Loucy (cell line): Measurements from ENCODE around the gene GABBR2.

Experiments
- H2AFZ ChIP-seq: fragments of 200-600 bp; sonication (generic); 2 replicates; pipeline ENCODE4 v1.6.0; 2016; ENCODE audit warnings: antibody characterized with exemption, mild to moderate bottlenecking, low read length, moderate library complexity
- H3F3A ChIP-seq: fragments of 200-600 bp; 2 replicates; pipeline ENCODE4 v1.6.0; 2016; ENCODE audit warnings: antibody characterized with exemption, low read depth, mild to moderate bottlenecking
- H3K27me3 ChIP-seq: fragments of 200-600 bp; sonication (generic); 2 replicates; pipeline ENCODE4 v1.6.1; 2014; ENCODE audit warnings: low read length, mild to moderate bottlenecking; ENCODE audit not compliant: insufficient read depth, poor library complexity, severe bottlenecking
- H3K36me3 ChIP-seq: fragments of 200-600 bp; sonication (generic); 2 replicates; pipeline ENCODE4 v1.6.1; 2016; ENCODE audit warnings: low read length; ENCODE audit not compliant: insufficient read depth
- H3K4me1 ChIP-seq: fragments of 200-600 bp; sonication (generic); 2 replicates; pipeline ENCODE4 v1.5.1; 2014; ENCODE audit warnings: low read length, mild to moderate bottlenecking; ENCODE audit not compliant: insufficient read depth, poor library complexity, severe bottlenecking
- H3K4me2 ChIP-seq: fragments of 200-600 bp; sonication (generic); 2 replicates; pipeline ENCODE4 v1.6.0; 2014; ENCODE audit warnings: antibody characterized with exemption, low read length, low read depth, mild to moderate bottlenecking; ENCODE audit not compliant: poor library complexity, severe bottlenecking
- H3K4me3 ChIP-seq: fragments of 200-600 bp; sonication (generic); 2 replicates; pipeline ENCODE4 v1.5.1; 2014; ENCODE audit warnings: low read length, mild to moderate bottlenecking, mixed read lengths; ENCODE audit not compliant: poor library complexity, severe bottlenecking
- H3K79me2 ChIP-seq: fragments of 200-600 bp; sonication (generic); 2 replicates; pipeline ENCODE4 v1.6.1; 2014; ENCODE audit warnings: low read length; ENCODE audit not compliant: insufficient read depth
- H3K9ac ChIP-seq: fragments of 200-600 bp; sonication (generic); 2 replicates; pipeline ENCODE4 v1.6.0; 2014; ENCODE audit warnings: mild to moderate bottlenecking, low read depth, low read length, moderate library complexity; ENCODE audit not compliant: poor library complexity, severe bottlenecking
- H3K9me2 ChIP-seq: fragments of 200-600 bp; sonication (generic); replicated peaks from 2 replicates; pipeline ENCODE4 v1.6.1; 2016; ENCODE audit warnings: low read depth, low read length, mixed read lengths
- H3K9me3 ChIP-seq: fragments of 200-600 bp; sonication (generic); 2 replicates; pipeline ENCODE4 v1.6.1; 2014; ENCODE audit warnings: mild to moderate bottlenecking, antibody characterized with exemption, low read length, low read depth; ENCODE audit not compliant: insufficient read depth
- H4K20me1 ChIP-seq: fragments of 200-600 bp; sonication (generic); 2 replicates; pipeline ENCODE4 v1.6.0; 2014; ENCODE audit warnings: antibody characterized with exemption, low read length, mild to moderate bottlenecking; ENCODE audit not compliant: insufficient read depth, poor library complexity, severe bottlenecking
- EZH2phosphoT487 ChIP-seq: fragments of 200-600 bp; IDR thresholded peaks from 2 replicates; pipeline ENCODE4 v1.6.1; 2018; ENCODE audit warnings: antibody characterized with exemption, mild to moderate bottlenecking, moderate library complexity, borderline replicate concordance
- TF ChIP-seq, protein P1 (sequence below): fragments of 200-600 bp; sonication (generic); conservative IDR thresholded peaks from 2 replicates; pipeline ENCODE4 v1.5.1; 2014; ENCODE audit warnings: mild to moderate bottlenecking, antibody characterized with exemption, low read length

Gene GABBR2

DNA sequence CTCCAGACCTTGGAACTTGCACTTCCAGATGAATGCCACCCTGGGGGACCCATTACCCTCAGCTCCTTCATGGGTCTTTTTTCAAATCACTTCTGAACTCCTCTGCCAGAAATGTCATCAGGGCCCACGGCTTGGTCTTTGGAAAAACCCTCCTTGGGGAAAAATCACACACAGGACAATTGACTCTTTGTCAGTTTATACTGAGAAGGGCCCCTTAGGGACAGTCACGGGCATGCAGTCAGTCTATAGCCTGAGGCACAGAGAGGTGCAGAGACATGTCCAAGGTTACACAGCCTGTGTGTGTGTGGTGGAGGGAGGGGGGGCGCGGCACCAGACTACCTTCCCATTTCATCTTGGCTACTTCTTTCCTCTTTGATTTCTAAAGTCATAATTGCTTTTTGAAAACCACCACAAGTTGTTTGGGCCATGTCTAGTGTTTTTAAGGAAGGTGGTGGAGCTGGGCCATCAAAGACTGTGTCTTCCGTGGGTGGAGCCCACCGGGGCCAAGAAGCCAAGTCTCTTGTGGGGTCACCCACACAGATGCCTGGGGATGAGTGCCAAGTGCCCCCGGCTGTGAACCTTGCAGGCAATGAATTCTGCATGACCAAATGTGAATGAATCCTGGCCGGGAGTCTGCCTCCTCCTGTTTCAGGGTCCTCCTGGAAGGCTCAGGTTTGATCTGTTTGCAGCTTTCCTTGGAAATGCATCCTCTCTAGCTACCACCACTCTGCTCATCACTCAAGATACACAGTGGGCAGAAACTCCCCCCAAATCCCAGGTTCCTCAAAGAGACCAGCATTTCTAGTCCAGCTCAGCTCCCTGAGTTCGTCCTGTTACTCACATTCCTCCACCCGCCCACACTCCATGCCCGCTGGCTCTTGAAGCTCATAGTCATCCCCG lies 253.2 kb downstream of the GABBR2 start:
- Histone ChIP-seq H3K9ac (no peak overlapping the region), H3K4me2 (no peak overlapping the region), H3K4me1 (no peaks in the 10 kb centered on the region), H3K9me3 (0 out of 2 replicates have a peak, but pooled peaks cover under 1% of the 10 kb centered on the region), H4K20me1 (no peaks in the 10 kb centered on the region), H3K36me3 (no peaks in the 10 kb centered on the region), H3K79me2 (no peaks in the 10 kb centered on the region), H2AFZ (no peak overlapping the region), H3F3A (no peaks in the 10 kb centered on the region), H3K9me2 (no peaks in the 10 kb centered on the region), H3K4me3 (no peak overlapping the region), H3K27me3 (no peaks in the 10 kb centered on the region)
- TF ChIP-seq EZH2phosphoT487: no peak
- TF ChIP-seq, protein P1, sequence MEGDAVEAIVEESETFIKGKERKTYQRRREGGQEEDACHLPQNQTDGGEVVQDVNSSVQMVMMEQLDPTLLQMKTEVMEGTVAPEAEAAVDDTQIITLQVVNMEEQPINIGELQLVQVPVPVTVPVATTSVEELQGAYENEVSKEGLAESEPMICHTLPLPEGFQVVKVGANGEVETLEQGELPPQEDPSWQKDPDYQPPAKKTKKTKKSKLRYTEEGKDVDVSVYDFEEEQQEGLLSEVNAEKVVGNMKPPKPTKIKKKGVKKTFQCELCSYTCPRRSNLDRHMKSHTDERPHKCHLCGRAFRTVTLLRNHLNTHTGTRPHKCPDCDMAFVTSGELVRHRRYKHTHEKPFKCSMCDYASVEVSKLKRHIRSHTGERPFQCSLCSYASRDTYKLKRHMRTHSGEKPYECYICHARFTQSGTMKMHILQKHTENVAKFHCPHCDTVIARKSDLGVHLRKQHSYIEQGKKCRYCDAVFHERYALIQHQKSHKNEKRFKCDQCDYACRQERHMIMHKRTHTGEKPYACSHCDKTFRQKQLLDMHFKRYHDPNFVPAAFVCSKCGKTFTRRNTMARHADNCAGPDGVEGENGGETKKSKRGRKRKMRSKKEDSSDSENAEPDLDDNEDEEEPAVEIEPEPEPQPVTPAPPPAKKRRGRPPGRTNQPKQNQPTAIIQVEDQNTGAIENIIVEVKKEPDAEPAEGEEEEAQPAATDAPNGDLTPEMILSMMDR: no peak

DNA sequence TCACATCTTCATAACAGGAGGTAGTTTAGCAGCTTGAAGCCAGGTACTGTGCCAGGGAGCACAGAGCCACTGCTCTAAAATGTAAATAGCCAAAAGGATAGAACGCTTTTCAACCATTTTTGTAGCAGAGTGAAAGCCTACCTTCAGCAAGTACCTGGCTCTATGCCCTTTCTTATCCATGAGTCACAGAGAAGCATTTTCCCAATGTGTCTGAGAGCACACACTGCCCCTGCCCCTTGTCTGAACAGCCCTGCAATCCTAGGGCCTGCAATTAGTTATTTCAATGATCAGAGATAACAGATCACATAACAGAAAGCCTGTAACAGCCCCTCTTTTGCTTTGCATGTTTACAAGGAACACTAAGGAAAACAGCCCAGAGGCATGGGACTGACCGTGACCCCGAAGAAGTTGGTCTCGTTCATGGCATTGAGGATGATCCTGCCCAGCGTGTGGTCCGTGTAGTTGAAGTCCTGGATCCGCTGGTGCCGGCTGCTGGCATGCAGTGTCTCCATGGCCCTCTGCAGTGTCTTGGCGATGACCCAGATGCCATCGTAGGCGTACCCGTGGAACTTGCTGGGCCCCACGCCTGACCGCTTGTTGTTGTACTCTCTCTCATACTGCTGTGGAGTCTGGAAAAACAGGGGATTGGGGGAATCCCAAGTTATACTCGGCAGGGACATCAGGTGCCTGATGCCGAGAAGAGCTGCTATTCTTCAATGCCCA lies 255.0 kb downstream of the GABBR2 start:
- Histone ChIP-seq H3K9ac (no peak overlapping the region), H3K9me2 (no peaks in the 10 kb centered on the region), H3K79me2 (no peaks in the 10 kb centered on the region), H3K27me3 (no peaks in the 10 kb centered on the region), H2AFZ (no peak overlapping the region), H3F3A (no peaks in the 10 kb centered on the region), H3K9me3 (no peaks in the 10 kb centered on the region), H4K20me1 (no peaks in the 10 kb centered on the region), H3K4me3 (no peak overlapping the region), H3K36me3 (no peaks in the 10 kb centered on the region), H3K4me2 (no peak overlapping the region), H3K4me1 (no peaks in the 10 kb centered on the region)
- TF ChIP-seq EZH2phosphoT487: no peak
- TF ChIP-seq, protein P1: no peak

DNA sequence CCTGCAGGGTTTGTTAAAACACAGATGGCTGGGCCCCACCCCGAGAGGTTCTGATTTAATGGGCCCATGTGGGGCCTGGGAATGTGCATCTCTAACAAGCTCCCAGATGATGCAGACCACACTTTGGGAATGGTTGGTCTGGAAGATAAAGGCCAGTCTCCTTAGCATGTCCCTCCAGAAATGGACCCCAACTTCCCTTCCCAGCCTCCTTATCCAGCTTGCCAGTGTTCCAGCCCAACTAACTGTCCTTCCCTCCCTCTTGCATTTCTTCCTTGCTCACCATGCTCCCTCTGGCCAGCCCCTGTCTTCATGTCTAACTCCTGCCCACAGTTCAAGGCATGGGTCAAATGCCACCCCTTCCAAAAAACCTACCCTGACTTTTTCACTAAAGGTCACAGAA lies 257.2 kb downstream of the GABBR2 start:
- TF ChIP-seq, protein P1: no peak
- no peak for TF ChIP-seq EZH2phosphoT487
- H3K9me2 ChIP-seq: no peaks in the 10 kb centered on the region
- no peak overlapping the region for H3K4me3 ChIP-seq
- no peaks in the 10 kb centered on the region for H4K20me1 ChIP-seq
- no peaks in the 10 kb centered on the region for H3K4me1 ChIP-seq
- no peaks in the 10 kb centered on the region for H3F3A ChIP-seq
- no peaks in the 10 kb centered on the region for H3K9me3 ChIP-seq
- no peaks in the 10 kb centered on the region for H3K27me3 ChIP-seq
- H3K36me3 ChIP-seq: no peaks in the 10 kb centered on the region
- no peak overlapping the region for H2AFZ ChIP-seq
- no peak overlapping the region for H3K9ac ChIP-seq
- H3K79me2 ChIP-seq: no peaks in the 10 kb centered on the region
- no peak overlapping the region for H3K4me2 ChIP-seq
